ENCODE results near the gene SSRP1.
"Not testable (repeated sequence)": the region's sequence is repeated elsewhere in the genome, so short reads cannot be mapped to it uniquely, and the experiment has no call there.

The SSRP1 gene

DNA sequence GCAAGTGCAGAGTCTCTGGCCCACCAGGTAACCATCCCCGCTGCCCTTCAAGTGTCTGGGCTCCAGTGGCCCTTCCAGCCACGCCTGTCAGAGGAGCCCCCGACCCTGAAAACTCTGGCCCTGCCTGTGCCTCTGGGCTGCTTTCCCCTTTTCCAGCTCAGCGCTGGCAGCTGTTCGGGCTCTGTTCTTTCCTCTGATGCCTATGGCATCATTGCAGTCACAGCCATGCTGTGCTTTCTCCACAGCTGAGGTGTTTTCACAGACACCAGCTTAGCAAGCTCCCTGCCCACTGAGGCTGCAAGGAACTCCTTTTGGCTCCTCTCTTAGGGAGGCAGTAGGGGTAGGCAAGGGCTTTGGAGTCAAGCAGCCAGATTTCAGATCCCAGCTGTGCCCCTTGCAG lies 23.7 kb upstream of the SSRP1 start:
- DNase-seq (ENCODE audit: low spot score) = no peak

DNA sequence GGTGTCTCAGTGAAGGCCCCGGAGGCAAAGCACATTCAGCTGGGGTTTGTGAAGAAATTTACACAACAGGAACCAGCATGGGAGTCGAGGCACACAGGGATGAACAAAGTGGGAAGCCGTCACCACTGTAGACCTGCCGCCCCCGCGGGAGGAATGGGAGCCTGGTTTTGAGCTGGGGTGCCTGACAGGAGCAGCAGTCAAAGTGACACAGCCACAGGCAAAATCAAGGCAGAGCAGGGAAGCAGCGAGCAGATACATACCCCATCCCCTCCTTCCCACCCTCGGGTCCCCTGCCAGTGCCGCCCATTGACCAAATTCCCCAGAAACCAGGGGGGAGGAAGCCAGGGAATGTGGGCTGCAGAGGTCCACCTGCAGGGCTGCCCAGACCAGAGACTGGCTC lies 23.3 kb upstream of the SSRP1 start:
- no peak for DNase-seq (ENCODE audit: low spot score)

DNA sequence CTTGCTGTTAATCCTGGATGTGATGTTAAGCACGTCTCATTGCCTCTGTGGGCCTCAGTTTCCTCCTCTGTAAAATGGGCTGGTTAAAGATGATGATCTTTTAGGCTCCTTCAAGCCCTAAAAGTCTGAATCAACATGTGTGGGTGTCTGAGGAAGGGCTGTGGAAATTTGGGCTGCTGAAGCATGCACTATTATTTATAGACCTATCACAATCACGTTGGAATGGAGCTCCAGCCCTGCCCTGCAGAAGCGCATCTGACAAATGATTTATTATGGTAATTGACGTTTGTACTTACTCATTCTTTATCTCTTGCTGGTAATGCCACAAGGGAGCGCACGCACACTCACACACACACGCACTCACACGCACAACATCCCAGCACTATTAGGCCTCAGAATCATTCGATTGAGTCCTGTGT lies 22.9 kb upstream of the SSRP1 start:
- no peak for DNase-seq (ENCODE audit: low spot score)

DNA sequence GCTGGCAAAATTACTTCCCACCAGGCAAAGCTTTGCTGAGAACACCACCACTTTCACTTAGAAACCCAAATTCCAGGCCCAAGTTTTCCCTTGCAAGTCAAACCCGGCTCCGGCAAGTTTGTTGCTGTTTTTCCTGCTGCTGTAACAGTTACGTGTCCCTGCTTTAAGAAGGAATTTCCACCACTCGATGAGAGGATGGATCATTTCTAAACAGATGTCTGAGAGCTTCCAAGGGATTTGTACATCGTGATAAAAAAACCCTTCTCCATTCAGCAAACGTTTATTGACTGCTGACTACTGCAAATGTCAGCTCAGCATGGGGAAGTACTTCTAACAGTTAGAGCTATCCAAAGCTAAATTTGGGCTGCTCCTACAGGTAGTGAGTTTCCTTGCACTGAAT lies 22.2 kb upstream of the SSRP1 start:
- no peak for DNase-seq (ENCODE audit: low spot score)

DNA sequence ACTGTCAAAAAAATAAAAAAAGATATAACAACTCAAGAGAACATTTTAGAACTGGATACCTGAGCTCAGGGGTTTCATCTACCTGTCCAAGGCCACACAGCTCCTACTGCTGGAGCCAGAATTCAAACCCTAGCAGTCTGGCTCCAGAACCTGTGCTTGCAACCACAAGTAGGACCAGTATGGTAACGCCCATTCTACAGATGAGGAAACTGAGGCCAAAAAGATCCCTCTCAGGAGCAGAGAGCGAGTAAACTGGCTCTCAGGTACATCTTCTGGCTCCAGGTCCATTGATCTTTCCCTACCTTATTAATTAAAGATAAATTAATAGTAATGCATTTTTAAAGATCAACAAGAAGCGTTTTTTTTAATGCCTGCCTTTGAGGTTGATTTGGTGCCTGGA lies 21.6 kb upstream of the SSRP1 start:
- no peak for DNase-seq (ENCODE audit: low spot score)

DNA sequence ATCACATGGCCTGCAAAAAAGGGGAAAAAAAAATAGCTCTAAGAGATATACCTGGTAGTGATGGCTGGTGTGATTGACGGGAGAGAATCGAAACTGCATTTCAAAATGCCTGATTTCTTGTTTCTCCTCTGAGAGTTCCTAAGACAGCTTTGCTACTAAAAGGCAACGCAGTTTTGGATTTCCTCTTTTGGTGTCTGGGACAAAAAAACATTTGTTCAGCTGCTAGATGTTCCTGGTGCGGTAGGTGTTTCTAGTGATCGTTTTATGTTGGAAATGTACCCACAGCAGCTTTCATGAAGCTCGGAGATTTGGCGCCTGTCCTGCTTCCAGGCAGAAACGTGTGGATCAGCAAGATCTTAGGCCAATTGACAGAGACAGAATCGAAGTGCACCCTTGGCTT lies 20.6 kb upstream of the SSRP1 start:
- no peak for DNase-seq (ENCODE audit: low spot score)

DNA sequence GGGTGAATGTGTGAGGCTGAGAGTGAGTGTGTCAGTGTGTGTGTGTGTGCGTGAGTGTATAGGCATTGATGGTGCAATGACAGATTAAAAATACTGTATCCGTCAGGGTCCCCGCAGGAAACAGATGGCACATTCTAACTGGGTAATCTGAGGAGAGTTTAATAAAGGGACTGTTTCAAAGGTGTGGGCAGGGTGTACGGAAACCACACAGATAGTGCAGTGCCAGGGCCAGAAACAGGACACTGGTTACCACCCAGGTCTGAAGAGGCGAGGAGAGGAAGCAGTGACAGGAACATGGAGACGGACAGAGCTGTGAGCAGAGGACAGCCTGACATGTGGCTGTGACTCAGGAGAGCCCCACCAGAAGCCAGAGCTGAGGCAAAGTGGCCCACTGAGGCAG lies 19.0 kb upstream of the SSRP1 start:
- no peak for DNase-seq (ENCODE audit: low spot score)

DNA sequence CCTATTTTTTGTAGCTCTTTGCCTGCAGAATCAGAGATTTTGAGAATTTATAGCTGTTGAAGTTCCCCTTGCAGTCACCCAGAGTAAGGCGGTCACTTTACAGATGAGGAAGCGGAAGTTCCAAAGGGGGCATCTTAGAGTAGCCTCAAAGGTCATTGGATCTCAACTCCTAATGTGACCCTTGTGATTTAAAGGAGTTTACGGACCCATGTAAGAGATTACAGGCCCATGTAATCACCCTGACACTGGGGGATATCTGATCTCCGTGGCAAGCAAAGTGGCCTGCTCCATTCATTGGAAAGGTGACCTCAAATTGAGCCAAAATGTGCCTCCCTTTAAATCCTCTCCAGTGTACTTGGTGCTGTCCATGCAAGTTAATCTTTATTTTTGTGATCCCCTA lies 18.2 kb upstream of the SSRP1 start:
- DNase-seq (ENCODE audit: low spot score) = no peak

DNA sequence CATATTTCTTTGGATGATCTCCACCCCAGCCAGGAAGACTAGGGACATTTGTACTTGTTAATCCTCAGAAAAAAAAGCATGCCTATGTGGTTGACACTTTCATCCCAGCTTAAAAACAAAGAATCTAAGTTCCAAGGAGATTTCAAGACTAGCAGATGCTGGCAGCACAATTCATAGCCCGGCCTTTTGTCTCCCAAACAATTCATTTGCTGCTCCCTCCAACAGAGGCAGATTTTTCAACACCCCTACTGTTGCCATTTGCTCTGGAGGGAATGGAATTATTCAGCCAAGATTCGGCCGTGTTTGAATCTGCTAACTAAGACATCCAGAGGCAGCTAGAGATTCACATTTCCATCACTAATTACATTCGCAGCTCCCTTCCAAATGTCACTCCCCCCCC lies 17.8 kb upstream of the SSRP1 start:
- no peak for DNase-seq (ENCODE audit: low spot score)

DNA sequence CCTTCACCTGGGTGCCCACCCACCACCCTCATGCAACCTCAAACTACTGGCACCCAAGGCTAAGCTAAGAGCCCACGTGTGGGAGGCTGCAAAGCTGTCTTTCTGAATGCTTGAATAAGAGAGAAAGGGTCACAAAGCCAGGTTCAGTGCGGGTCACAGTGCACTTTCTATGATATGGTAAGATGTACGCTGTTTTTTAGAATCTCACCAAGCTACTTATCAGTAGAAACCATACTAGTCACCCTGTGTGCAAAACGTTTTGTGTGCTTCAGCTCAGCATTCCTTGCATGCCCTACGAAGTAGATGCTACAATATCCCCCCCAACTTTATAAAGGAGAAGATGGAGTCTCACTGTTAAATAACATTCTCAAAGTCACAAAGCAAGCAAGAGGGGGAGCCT lies 17.3 kb upstream of the SSRP1 start:
- no peak for DNase-seq (ENCODE audit: low spot score)

DNA sequence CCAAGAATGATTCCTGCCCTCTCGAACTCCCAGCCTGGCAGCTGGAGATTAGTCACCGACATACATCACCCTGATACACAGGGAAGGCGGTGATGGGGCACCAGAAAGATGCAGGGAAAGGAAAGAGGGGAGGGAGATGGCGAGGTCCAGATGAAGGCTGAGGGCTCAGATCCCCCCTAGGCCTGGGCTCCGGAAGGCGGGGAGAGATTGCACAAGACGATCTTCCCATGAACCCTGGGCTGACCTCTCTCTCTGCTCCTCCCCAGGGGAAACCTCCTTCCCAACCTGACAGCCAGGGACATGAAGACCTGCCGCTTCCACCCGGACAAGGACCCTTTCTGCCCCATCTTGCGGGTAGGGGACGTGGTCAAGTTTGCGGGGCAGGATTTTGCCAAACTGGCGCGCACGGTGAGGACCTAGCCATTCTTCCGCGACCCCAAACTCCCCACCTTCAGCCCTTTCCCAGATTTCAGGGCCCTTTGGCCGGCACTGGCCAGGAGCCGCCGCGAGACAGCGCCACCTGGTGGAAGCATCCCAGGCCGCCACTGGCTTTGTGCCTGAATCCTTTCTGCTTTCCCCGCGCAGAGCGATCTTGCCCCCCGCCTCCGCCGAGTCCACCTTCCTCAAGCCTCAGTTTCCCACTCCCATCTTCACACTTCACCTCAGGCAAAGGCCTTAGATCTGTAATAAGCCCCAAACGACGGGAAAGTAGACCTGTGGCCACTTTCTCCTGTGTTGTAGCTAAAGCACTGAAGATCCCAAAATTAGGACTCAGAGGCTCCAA lies 14.0 kb upstream of the SSRP1 start:
- no peak for DNase-seq (ENCODE audit: low spot score)

DNA sequence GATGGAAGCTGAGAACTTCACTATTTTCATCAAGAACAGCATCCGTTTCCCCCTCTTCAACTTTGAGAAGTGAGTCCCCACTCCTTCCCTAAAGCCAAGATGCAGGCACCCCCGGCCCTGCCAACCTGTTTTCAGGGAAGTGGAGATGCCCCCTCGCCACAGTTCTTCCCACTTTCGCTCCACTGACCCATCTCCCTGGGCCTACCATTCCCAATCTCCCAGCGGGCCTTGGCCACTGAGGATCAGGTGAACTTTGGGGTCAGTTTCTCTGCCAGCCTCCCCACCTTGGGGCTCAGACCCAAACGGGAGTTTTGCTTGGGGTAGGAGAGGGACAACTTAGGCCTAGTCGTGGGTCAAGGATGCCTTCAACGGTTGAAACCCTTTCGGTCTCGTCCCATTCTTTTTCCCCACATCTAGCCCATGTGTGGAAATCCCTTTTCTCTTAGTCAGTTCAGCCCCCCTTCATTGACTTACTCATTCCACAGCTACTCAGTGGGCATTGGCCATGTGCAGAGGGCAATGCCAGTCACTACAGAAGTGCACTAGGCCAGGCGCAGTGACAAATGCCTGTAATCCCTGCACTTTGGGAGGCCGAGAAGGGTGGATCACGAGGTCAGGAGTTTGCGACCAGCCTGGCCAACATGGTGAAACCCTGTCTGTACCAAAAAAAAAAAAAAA lies 13.1 kb upstream of the SSRP1 start:
- no peak for DNase-seq (ENCODE audit: low spot score)

DNA sequence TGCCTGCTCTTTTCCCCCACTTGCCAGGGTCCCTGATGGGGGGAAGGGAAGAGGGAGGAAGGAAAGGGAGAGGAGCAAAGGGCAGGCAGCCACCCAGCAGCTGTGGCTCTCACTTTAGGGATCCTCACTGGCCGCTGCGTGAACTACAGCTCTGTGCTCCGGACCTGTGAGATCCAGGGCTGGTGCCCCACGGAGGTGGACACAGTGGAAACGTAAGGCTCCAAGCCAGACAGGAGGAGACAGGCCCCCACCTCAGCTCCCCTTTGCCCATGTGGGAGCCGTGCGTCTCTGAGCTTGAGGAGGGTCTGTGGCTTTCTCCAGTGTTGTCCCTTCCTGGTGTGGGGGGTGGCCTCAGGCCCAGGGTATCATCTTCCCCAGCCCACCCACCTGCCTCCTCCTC lies 12.4 kb upstream of the SSRP1 start:
- DNase-seq (ENCODE audit: low spot score) = no peak

DNA sequence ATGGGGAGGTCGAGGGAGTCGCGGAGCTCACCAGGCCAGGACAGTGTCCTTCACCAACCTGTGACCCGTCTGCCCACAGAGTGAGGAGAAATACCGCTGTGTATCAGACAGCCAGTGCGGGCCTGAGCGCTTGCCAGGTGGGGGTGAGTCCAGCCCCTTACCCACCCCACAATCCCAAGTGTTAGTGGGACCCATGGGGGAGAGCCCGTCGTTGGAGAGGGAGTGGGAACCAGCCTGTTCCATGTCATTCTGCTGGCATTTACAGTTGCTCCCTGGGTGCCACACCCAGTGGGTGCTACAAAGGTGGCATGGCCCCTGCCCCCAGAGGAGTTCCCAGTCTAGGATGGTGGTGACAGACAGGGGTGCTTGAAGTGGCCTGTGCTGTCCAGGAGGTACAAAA lies 11.6 kb upstream of the SSRP1 start:
- no peak for DNase-seq (ENCODE audit: low spot score)

DNA sequence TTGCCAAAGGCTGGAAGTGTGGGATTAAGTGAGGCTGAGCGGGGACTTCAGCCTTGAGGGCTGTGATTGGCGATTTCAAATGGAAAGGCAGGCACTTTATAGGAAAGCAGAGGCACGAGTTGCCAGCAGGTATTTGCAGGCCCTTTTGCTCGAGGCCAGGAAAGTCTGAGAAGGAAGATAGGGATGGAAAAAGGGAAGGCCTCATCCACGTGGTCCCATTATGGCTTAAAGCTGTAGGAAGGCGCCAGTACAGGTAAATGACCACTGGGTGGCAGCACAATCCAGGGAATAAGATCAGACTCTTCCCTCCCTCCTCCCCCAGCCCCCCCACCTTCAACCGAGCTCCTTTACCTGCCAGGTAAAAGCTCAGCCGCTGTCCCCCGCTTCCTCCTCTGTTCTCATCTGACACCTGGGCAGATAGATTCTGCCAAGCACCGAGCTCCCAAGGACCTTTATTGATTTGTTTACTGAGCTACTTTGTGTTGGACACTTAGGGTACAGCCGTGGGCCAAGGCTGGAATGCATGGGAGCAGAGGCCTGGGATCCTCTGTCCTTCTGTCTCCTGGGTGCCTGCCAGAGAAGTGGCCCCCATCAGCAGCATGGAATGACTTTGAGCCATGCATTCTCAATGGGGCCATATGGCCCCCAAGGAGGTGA lies 10.0 kb upstream of the SSRP1 start:
- peak; percentile 69 for DNase-seq (ENCODE audit: low spot score)

DNA sequence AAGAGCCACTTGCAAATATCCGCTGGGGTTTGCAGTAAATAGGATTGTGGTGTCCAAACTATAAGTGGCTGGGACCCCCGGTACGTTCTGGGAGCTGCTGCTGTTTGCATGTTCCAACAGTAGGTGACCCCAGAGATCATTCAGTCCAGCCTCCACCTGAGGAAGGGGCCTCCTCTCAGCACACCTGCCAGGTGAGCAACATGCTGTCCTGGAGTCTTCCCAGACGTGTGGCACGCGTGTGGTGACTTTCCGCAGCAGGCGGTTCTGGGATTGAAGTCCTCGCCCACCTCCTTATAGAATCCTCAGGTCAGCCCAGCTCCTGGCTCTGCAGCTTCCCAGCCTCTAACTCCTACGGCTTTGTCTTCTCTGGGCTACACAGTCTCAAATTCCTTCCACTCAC lies 9.1 kb upstream of the SSRP1 start:
- no peak for DNase-seq (ENCODE audit: low spot score)

DNA sequence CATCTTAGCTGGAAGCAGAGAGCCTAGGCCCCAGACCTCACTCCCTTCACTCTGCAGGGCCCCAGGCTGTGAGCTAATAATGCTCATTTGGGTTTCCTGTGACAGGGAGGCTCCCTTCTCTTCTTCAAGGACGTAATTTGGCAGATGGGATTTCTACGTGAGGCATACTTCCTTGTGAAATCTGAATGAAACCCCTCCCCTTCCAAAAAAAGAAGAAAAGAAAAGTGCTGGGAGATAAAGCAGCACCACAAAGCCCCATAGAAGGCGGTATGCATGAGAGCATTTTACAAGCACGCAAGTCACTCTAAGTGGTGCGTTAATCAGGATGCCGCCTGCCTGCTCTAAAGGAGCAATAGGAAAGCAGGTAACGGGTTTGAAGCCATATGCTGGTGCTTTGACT lies 8.1 kb upstream of the SSRP1 start:
- DNase-seq (ENCODE audit: low spot score) = no peak

DNA sequence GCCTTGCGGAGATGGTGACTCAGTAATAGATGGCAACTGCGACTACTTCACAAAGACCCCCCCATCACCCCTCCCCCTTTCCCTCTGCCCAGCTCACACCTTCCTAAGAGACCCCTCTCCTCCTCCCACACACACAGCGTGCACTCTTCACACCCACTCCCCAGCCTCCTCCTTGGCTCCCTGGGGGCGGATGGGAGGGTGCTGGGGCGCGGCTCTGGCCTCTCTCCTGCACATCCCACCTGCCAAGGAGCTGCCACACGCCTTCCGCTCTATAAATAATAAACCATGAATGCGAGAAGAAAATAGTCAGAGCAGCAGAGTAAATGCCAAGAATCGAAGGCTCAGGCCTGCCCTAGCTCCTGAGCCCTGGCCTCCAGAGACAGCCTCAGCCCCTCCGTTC lies 7.0 kb upstream of the SSRP1 start:
- DNase-seq (ENCODE audit: low spot score) = no peak

DNA sequence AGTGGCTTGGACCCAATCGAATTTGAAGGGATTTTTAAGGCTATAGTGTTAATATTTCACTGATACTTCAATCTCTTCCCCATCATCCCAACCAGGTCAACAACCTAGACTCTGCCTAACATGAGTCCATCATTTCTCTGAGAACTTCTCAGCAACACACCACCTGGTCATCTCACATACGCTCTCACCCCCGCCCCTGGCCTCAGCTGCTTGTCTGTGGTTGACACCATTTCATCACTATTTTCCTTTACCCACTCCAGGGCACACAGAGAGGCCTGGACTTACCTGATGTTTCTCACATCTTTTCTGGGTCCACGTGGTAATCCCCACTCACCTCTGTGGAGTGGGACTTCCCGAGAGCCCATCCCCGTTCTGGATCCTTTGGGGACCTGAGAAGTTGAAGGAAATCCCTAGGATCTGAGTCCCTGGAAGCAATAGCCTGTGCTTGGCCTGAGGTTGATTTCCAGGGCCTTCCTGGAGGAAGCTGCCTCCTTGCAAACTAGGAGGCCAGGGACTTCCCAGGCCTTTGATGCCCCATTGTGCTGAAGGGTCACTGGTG lies 5.6 kb upstream of the SSRP1 start:
- DNase-seq (ENCODE audit: low spot score) = no peak

DNA sequence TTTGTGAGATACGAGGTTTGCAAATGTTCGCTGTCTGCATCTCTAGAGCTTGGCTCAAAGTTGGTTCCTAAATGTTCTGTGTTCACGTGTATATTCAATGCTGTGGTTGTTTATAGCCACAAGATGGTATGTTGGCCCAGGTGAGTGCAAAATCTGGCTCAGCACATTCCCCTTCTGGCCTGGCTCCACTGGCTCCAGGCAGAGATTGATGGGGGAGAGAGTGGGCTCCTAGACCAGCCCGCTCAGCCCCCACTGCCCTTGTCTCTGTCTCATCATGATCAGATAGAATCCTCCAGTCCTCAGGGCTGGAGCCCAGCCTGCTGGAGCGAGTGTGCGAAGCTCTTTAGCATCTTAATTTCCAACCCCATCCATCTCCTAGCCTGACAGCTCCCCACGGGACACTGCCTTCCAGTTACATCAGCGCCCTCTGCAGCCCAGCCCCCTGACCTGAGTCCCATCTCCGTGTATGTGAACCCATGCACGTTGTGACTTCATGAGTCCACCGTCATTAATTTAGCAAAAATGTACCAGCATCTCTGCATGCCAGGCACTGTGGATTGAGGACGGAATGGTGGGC lies 4.4 kb upstream of the SSRP1 start:
- DNase-seq (ENCODE audit: low spot score) = no peak

DNA sequence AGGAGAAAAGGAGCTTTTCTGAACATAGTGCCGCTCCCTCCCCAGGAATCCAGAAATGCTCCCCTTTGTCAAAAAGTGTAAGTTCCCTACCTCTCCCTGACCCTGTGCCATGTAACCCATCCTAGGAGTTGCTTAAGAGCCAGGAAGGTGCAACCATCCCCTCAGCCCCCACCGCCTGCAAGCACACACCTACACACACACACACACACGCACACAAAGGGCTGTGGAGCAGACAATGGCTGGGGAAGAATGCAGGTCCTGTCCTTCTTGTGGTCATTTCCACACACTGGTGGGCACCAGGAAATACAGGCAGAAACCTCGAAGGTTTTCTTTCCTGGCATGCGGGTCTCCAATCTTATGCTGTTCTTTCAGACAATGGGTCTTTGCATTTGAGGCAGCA lies 3.6 kb upstream of the SSRP1 start:
- no peak for DNase-seq (ENCODE audit: low spot score)

DNA sequence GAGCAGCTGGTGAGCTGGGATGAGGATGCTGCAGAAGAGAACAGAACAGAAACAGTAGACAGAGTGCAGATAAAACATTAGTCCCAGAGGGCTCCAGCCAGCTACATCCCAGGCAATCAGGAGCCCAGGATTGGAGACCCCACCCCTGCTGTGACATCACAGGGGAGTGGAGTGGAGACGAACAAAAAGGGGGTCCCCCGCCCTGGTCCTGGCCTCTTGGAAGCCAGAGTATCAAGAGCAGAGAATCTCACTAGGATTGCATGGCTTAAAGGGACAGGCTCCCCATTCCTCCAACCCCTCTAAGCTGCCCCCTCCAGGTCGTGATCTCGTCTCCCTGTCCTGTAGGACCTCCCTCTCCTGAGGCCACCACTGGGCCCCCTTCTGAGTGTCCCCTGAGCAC lies 2.5 kb upstream of the SSRP1 start, which contains the start of gene P2RX3:
P2RX3 (plus strand) TSS at position 211 of the 400 bp plus-strand sequence. CDS start 199 bp downstream, outside the sequence.
- no peak for DNase-seq (ENCODE audit: low spot score)

DNA sequence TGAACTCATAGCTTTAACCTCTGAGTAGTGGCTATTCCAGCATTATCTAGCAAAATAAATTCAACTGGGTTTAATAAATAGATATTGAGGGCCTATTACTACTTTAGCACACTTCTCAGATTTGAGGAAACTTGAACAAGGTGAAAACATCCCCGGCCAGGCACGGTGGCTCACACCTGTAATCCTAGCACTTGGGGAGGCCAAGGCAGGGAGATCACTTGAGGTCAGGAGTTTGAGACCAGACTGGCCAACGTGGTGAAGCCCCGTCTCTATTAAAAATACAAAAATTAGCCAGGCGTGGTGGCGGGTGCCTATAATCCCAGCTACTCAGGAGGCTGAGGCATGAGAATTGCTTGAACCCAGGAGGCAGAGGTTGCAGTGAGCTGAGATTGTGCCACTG lies 1.2 kb upstream of the SSRP1 start:
- DNase-seq (ENCODE audit: low spot score) = not testable (repeated sequence)
